Neural cell (in vitro differentiated cells): Measurements from ENCODE around the gene SLC66A2.

Source experiments
- CTCF ChIP-seq: fragments of 450-650 bp; IDR thresholded peaks from 2 replicates; pipeline ENCODE4 v1.5.1; 2014; ENCODE audit warnings: antibody characterized with exemption, mild to moderate bottlenecking, moderate library complexity; ENCODE audit not compliant: poor library complexity, severe bottlenecking
- EP300 ChIP-seq: fragments of 450-650 bp; conservative IDR thresholded peaks from 2 replicates; pipeline ENCODE4 v1.6.1; 2014; ENCODE audit warnings: antibody characterized with exemption, mild to moderate bottlenecking, moderate library complexity; ENCODE audit not compliant: poor library complexity, severe bottlenecking
- EZH2 ChIP-seq: fragments of 200-600, 300-800 bp; shearing (Covaris generic), sonication (generic); IDR thresholded peaks from 2 replicates; pipeline ENCODE4 v1.6.1; 2014; ENCODE audit warnings: antibody characterized with exemption, low read length, borderline replicate concordance, mild to moderate bottlenecking; ENCODE audit not compliant: insufficient read depth, poor library complexity, severe bottlenecking
- MXI1 ChIP-seq: fragments of 450-650 bp; conservative IDR thresholded peaks from 2 replicates; pipeline ENCODE4 v1.6.1; 2014; ENCODE audit warnings: antibody characterized with exemption, mild to moderate bottlenecking; ENCODE audit not compliant: poor library complexity, severe bottlenecking
- POLR2AphosphoS5 ChIP-seq: IDR thresholded peaks from 2 replicates; pipeline ENCODE4 v1.6.1; 2012
- RAD21 ChIP-seq: fragments of 450-650 bp; conservative IDR thresholded peaks from 2 replicates; pipeline ENCODE4 v1.6.1; 2014; ENCODE audit warnings: antibody characterized with exemption, mild to moderate bottlenecking, moderate library complexity
- TAF1 ChIP-seq: IDR thresholded peaks from 2 replicates; pipeline ENCODE4 v1.6.1; 2012; ENCODE audit warnings: low read depth
- TF ChIP-seq, protein P1 (sequence below): IDR thresholded peaks from 2 replicates; pipeline ENCODE4 v1.6.1; 2012; ENCODE audit warnings: borderline replicate concordance

- TF ChIP-seq CTCF: no peak
- TF ChIP-seq TAF1: no peak
- no peak for TF ChIP-seq RAD21
- no peak for TF ChIP-seq EP300
- TF ChIP-seq POLR2AphosphoS5: no peak
- no peak for TF ChIP-seq EZH2
- TF ChIP-seq MXI1: no peak
- TF ChIP-seq, protein P1, sequence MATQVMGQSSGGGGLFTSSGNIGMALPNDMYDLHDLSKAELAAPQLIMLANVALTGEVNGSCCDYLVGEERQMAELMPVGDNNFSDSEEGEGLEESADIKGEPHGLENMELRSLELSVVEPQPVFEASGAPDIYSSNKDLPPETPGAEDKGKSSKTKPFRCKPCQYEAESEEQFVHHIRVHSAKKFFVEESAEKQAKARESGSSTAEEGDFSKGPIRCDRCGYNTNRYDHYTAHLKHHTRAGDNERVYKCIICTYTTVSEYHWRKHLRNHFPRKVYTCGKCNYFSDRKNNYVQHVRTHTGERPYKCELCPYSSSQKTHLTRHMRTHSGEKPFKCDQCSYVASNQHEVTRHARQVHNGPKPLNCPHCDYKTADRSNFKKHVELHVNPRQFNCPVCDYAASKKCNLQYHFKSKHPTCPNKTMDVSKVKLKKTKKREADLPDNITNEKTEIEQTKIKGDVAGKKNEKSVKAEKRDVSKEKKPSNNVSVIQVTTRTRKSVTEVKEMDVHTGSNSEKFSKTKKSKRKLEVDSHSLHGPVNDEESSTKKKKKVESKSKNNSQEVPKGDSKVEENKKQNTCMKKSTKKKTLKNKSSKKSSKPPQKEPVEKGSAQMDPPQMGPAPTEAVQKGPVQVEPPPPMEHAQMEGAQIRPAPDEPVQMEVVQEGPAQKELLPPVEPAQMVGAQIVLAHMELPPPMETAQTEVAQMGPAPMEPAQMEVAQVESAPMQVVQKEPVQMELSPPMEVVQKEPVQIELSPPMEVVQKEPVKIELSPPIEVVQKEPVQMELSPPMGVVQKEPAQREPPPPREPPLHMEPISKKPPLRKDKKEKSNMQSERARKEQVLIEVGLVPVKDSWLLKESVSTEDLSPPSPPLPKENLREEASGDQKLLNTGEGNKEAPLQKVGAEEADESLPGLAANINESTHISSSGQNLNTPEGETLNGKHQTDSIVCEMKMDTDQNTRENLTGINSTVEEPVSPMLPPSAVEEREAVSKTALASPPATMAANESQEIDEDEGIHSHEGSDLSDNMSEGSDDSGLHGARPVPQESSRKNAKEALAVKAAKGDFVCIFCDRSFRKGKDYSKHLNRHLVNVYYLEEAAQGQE: no peak
Measured at GRCh38 chr18:79866889-79867574, 84.4 kb downstream of the SLC66A2 start.
